Endothelial cell of umbilical vein (primary cell): ENCODE data around the gene NT5DC1. TPM values are rescaled to one million over a fixed set of nuclear protein-coding genes. Genes with fewer than 3 reads are reported as not detected.
A peak's percentile ranks its signal among the peaks of the same experiment; 100 is the strongest.

Source experiments
- BruUV-seq: library from RNA; stranded (reverse); fragments of 400-500 nt; replicated peaks from 2 replicates; lab custom pipeline; 2021; lab: Mats Ljungman, UMichigan
- CTCF ChIA-PET: fragments of 300-600, 350-600 bp; sonication (Branson Sonifier 250); formaldehyde crosslinking; loops from one replicate; lab custom pipeline; 2021; ENCODE audit warnings: antibody characterized with exemption, inconsistent platforms; lab: Charles Lee
- POLR2A ChIA-PET: fragments of 300-600, 350-600 bp; sonication (Branson Sonifier 250); formaldehyde crosslinking; loops from one replicate; lab custom pipeline; 2021; ENCODE audit warnings: antibody characterized with exemption, inconsistent platforms; lab: Charles Lee
- DNase-seq: peaks from one replicate; pipeline ENCODE4 v3.0.0-alpha.2; 2011; ENCODE audit warnings: low read depth, low spot score
- FAIRE-seq: peaks from 2 replicates; lab custom pipeline; 2011; peaks lifted over from hg19 to GRCh38; lab: Jason Lieb, UNC
- H2AFZ ChIP-seq: 2 replicates; pipeline ENCODE4 v1.6.0; 2012; ENCODE audit warnings: low read depth, low read length, control low read depth, inconsistent platforms
- H3K27ac ChIP-seq: 2 replicates; pipeline ENCODE4 v1.5.1; 2011; ENCODE audit warnings: low read depth, mild to moderate bottlenecking, control low read depth, low read length, moderate library complexity; ENCODE audit not compliant: insufficient read depth
- H3K27me3 ChIP-seq, 2 experiments: 2 replicates each; pipeline versions ENCODE4 v1.6.0 to v1.6.1; 2011; ENCODE audit warnings: low read length in 2 of 2, mixed read lengths in 1 of 2; ENCODE audit not compliant: control insufficient read depth in 2 of 2, insufficient read depth in 2 of 2
- H3K36me3 ChIP-seq, 2 experiments: 2 replicates in 1 of 2; 3 replicates in 1 of 2; pipeline ENCODE4 v1.5.1; 2011; ENCODE audit warnings: low read length in 2 of 2, mild to moderate bottlenecking in 1 of 2, moderate library complexity in 1 of 2; ENCODE audit not compliant: control insufficient read depth in 2 of 2, insufficient read depth in 2 of 2; ENCODE audit errors: extremely low read depth in 1 of 2
- H3K4me1 ChIP-seq: 3 replicates; pipeline ENCODE4 v1.5.1; 2011; ENCODE audit warnings: mild to moderate bottlenecking, low read length; ENCODE audit not compliant: control insufficient read depth, insufficient read depth; ENCODE audit errors: extremely low read depth
- H3K4me2 ChIP-seq: 2 replicates; pipeline ENCODE4 v1.6.1; 2011; ENCODE audit warnings: low read length, control low read depth, mixed read lengths; ENCODE audit not compliant: insufficient read depth
- H3K4me3 ChIP-seq, 3 experiments: fragments of 200-600 bp in 1 of 3; sonication (generic), shearing (Covaris generic) in 1 of 3; replicated peaks in 1 of 3; 2 replicates each; pipeline ENCODE4 v1.5.1; 2011 to 2016; ENCODE audit warnings: control low read depth in 3 of 3, low read length in 3 of 3, mild to moderate bottlenecking in 2 of 3, inconsistent platforms in 1 of 3, low read depth in 1 of 3, moderate library complexity in 1 of 3; ENCODE audit not compliant: insufficient read depth in 1 of 3
- H3K79me2 ChIP-seq: 2 replicates; pipeline ENCODE4 v1.6.0; 2012; ENCODE audit warnings: low read length, inconsistent platforms; ENCODE audit not compliant: control insufficient read depth, insufficient read depth
- H3K9ac ChIP-seq: replicated peaks from 2 replicates; pipeline ENCODE3; 2011; ENCODE audit warnings: low read length, control low read depth; ENCODE audit not compliant: insufficient read depth; ENCODE audit errors: extremely low read depth
- H3K9me1 ChIP-seq: replicated peaks from 3 replicates; pipeline ENCODE4 v1.6.0; 2011; ENCODE audit warnings: mild to moderate bottlenecking, low read length; ENCODE audit not compliant: control insufficient read depth, insufficient read depth; ENCODE audit errors: extremely low read depth
- H3K9me3 ChIP-seq: replicated peaks from 2 replicates; pipeline ENCODE4 v1.5.1; 2012; ENCODE audit warnings: low read length, inconsistent platforms; ENCODE audit not compliant: control insufficient read depth, insufficient read depth
- H4K20me1 ChIP-seq: replicated peaks from 2 replicates; pipeline ENCODE3; 2011; ENCODE audit warnings: mild to moderate bottlenecking, low read length; ENCODE audit not compliant: control insufficient read depth, insufficient read depth; ENCODE audit errors: extremely low read depth
- CTCF ChIP-seq, 2 donors: IDR thresholded peaks; 1 replicate in 1 of 2; 2 replicates in 1 of 2; pipeline ENCODE4 v1.5.1; 2011; ENCODE audit warnings: low read length in 2 of 2, mild to moderate bottlenecking in 2 of 2, moderate library complexity in 2 of 2, control low read depth in 1 of 2, inconsistent platforms in 1 of 2, low read depth in 1 of 2; ENCODE audit not compliant: insufficient read depth in 1 of 2; ENCODE audit errors: extremely low read depth in 1 of 2
- EZH2 ChIP-seq: IDR thresholded peaks from 2 replicates; pipeline ENCODE4 v1.6.1; 2012; ENCODE audit warnings: borderline replicate concordance, low read depth, mild to moderate bottlenecking, moderate library complexity, low read length, inconsistent platforms; ENCODE audit not compliant: severe bottlenecking
- GATA2 ChIP-seq: IDR thresholded peaks from 2 replicates; pipeline ENCODE4 v1.7.0; 2011; ENCODE audit warnings: low read depth, mild to moderate bottlenecking, moderate library complexity, mixed read lengths, low read length; ENCODE audit not compliant: insufficient read length, insufficient read depth
- JUN ChIP-seq: IDR thresholded peaks from 2 replicates; pipeline ENCODE4 v1.6.1; 2011; ENCODE audit warnings: borderline replicate concordance, low read depth; ENCODE audit not compliant: insufficient read length, insufficient read depth
- MAX ChIP-seq: IDR thresholded peaks from 2 replicates; pipeline ENCODE4 v1.6.1; 2011; ENCODE audit not compliant: insufficient read depth, insufficient read length
- MYC ChIP-seq: IDR thresholded peaks from one replicate; pipeline ENCODE4 v1.6.1; 2011; ENCODE audit warnings: mild to moderate bottlenecking, low read depth, low read length
- POLR2A ChIP-seq: IDR thresholded peaks from 2 replicates; pipeline ENCODE4 v1.6.1; 2012; ENCODE audit warnings: low read depth, mild to moderate bottlenecking, control low read depth, low read length
- POLR2AphosphoS5 ChIP-seq: IDR thresholded peaks from 2 replicates; pipeline ENCODE4 v1.6.1; 2012; ENCODE audit warnings: low read depth, mild to moderate bottlenecking, control low read depth, low read length, moderate library complexity; ENCODE audit not compliant: insufficient read depth
- dilution Hi-C: fragments of 300-500 bp; cut with MboI; formaldehyde crosslinking; loops from one replicate; pipeline ENCODE4 v1.15.0; 2019; ENCODE audit warnings: low sequenced_read_pairs; ENCODE audit not compliant: extremely low pct_ligation_motif_present
- intact Hi-C: fragments of 100-400 bp; cut with micrococcal nuclease; formaldehyde crosslinking; loops from one replicate; pipeline ENCODE4 v1.10.0; 2022
- polyA plus RNA-seq, 4 experiments: library from polyadenylated mRNA; depleted of rRNA in 3 of 4; stranded (reverse) in 3 of 4; unstranded in 1 of 4; fragments of >200 nt; gene quantifications; 2 replicates each; pipeline versions ENCODE4 v1.2.1 to v1.2.3, GENCODE V29; 2011 to 2012; ENCODE audit warnings: missing spikeins in 1 of 4
- total RNA-seq: library from RNA; stranded (reverse); gene quantifications from 2 replicates; pipeline ENCODE4 v1.2.3, GENCODE V29; 2021

Gene NT5DC1
- total and polyA plus RNA-seq, 2 donors (not counting 3 experiments of a cell fraction or from before 2014, with no cell fraction given), result 11.3 to 24.3 TPM

- dilution Hi-C loops (no loop called here), intact Hi-C loops (loop anchor here (2.0 kb wide), 1 partner anchor 62 kb away; no protein-coding TSS in a partner anchor)
- DNase-seq (no peak), FAIRE-seq (no peak)
- BruUV-seq, result no TSS peak
- Histone ChIP-seq H3K9me3 (no peaks in the 10 kb centered on the region), H4K20me1 (peaks cover 3% of the 10 kb centered on the region), H3K27me3 (no peaks in the 10 kb centered on the region), H3K9me1 (no peaks in the 10 kb centered on the region), H3K36me3 (peaks cover 0 to 5% of the 10 kb centered on the region in 2 experiments), H3K9ac (peak overlapping the region; percentile 94), H3K4me3 (peak overlapping the region; percentile 31 to 79 (median 53)), H2AFZ (no peak overlapping the region), H3K27ac (no peak overlapping the region), H3K4me1 (peaks cover 37% of the 10 kb centered on the region), H3K79me2 (peaks cover 38% of the 10 kb centered on the region), H3K4me2 (peak overlapping the region; percentile 54)
- TF ChIP-seq JUN (no peak), EZH2 (no peak), MYC (no peak), MAX (no peak), GATA2 (no peak), CTCF (IDR thresholded peaks at IDR 0.05; ENCODE audit: extremely low read depth in 1 of 2, insufficient read depth in 1 of 2, low read depth in 1 of 2, low read length in 2 of 2) (no peak), POLR2A (no peak), POLR2AphosphoS5 (no peak)
- ChIA-PET CTCF (interaction anchor here (1.6 to 5.1 kb wide), 4 partner anchors 9 to 61 kb away, joined by 6 to 77 read pairs (median 34); no protein-coding TSS in a partner anchor), POLR2A (interaction anchor here (1.2 kb wide), 1 partner anchor 10 kb away, joined by 3 read pairs; no protein-coding TSS in a partner anchor)
These were observed 177.8 kb downstream of the NT5DC1 start for GRCh38 chr6:116278481-116278829.
